Measurements from ENCODE around the gene GALNT9.
"Not testable (repeated sequence)": the region's sequence is repeated elsewhere in the genome, so short reads cannot be mapped to it uniquely, and the experiment has no call there.

GALNT9 gene

GRCh38 chr12:132267873-132268272, 61.5 kb downstream of the GALNT9 start:
- no peak for DNase-seq (ENCODE audit: low read depth in 2 of 3, low spot score in 1 of 3)

GRCh38 chr12:132266802-132267201, 62.6 kb downstream of the GALNT9 start:
- no peak for DNase-seq (ENCODE audit: low read depth in 2 of 3, low spot score in 1 of 3)

GRCh38 chr12:132266370-132266769, 63.0 kb downstream of the GALNT9 start:
- no peak for DNase-seq (ENCODE audit: low read depth in 2 of 3, low spot score in 1 of 3)

- DNase-seq (ENCODE audit: low read depth in 2 of 3, low spot score in 1 of 3): not testable (repeated sequence)
These were observed 63.6 kb downstream of the GALNT9 start for GRCh38 chr12:132265822-132266221.

GRCh38 chr12:132265056-132265800, 64.2 kb downstream of the GALNT9 start:
- no peak for DNase-seq (ENCODE audit: low read depth in 2 of 3, low spot score in 1 of 3)

GRCh38 chr12:132264086-132265010, 65.0 kb downstream of the GALNT9 start:
- DNase-seq (ENCODE audit: low read depth in 2 of 3, low spot score in 1 of 3): no peak

- no peak for DNase-seq (ENCODE audit: low read depth in 2 of 3, low spot score in 1 of 3)
These were observed 65.8 kb downstream of the GALNT9 start for GRCh38 chr12:132263451-132264049.

GRCh38 chr12:132263061-132263360, 66.4 kb downstream of the GALNT9 start:
- no peak for DNase-seq (ENCODE audit: low read depth in 2 of 3, low spot score in 1 of 3)

GRCh38 chr12:132262256-132263060, 66.9 kb downstream of the GALNT9 start:
- DNase-seq (ENCODE audit: low read depth in 2 of 3, low spot score in 1 of 3): no peak

GRCh38 chr12:132261328-132262138, 67.9 kb downstream of the GALNT9 start:
- no peak for DNase-seq (ENCODE audit: low read depth in 2 of 3, low spot score in 1 of 3)

- DNase-seq (ENCODE audit: low read depth in 2 of 3, low spot score in 1 of 3): no peak
These were observed 68.7 kb downstream of the GALNT9 start for GRCh38 chr12:132260721-132261120.

- no peak for DNase-seq (ENCODE audit: low read depth in 2 of 3, low spot score in 1 of 3)
These were observed 69.3 kb downstream of the GALNT9 start for GRCh38 chr12:132259872-132260695.

GRCh38 chr12:132259364-132259871, 70.0 kb downstream of the GALNT9 start:
- no peak for DNase-seq (ENCODE audit: low read depth in 2 of 3, low spot score in 1 of 3)

- no peak for DNase-seq (ENCODE audit: low read depth in 2 of 3, low spot score in 1 of 3)
These were observed 70.8 kb downstream of the GALNT9 start for GRCh38 chr12:132258543-132258942.

- DNase-seq (ENCODE audit: low read depth in 2 of 3, low spot score in 1 of 3): no peak
These were observed 71.4 kb downstream of the GALNT9 start for GRCh38 chr12:132257955-132258490.

- DNase-seq (ENCODE audit: low read depth in 2 of 3, low spot score in 1 of 3): no peak
These were observed 72.0 kb downstream of the GALNT9 start for GRCh38 chr12:132257206-132257954.

- no peak for DNase-seq (ENCODE audit: low read depth in 2 of 3, low spot score in 1 of 3)
These were observed 72.7 kb downstream of the GALNT9 start for GRCh38 chr12:132256646-132257045.

- no peak for DNase-seq (ENCODE audit: low read depth in 2 of 3, low spot score in 1 of 3)
These were observed 73.7 kb downstream of the GALNT9 start for GRCh38 chr12:132255642-132256041.

Measured in stimulated activated CD4-positive, alpha-beta T cell treated with anti-CD3 and anti-CD28 coated beads, Interleukin-12 subunit alpha, Interleukin-12 subunit beta, amount 100 ng/mL, for 48 hours (primary cell).